T-cell (primary cell): ENCODE data around the gene CDC45. TPM values are rescaled to one million over a fixed set of nuclear protein-coding genes. Genes with fewer than 3 reads are reported as not detected.
"Not testable (repeated sequence)": the region's sequence is repeated elsewhere in the genome, so short reads cannot be mapped to it uniquely, and the experiment has no call there.

Experiments
- ATAC-seq, 4 experiments: fragments of 200-7000 bp in 3 of 4; fragments of 150-1000 bp in 1 of 4; cut with Tn5 transposase; replicated peaks in 1 of 4; 1 replicate in 3 of 4; 2 replicates in 1 of 4; pipeline ENCODE4 v1.10.0; 2021; ENCODE audit warnings: moderate library complexity in 3 of 4, mild to moderate bottlenecking in 2 of 4, moderate number of reproducible peaks in 1 of 4
- CTCF ChIA-PET, 2 donors: fragments of 300-600 bp; sonication (Branson Sonifier 250); formaldehyde crosslinking; loops; one replicate each; lab custom pipeline; 2022; ENCODE audit warnings: antibody characterized with exemption in 2 of 2; lab: Charles Lee
- POLR2A ChIA-PET, 2 donors: fragments of 300-600 bp; sonication (Branson Sonifier 250); formaldehyde crosslinking; loops; one replicate each; lab custom pipeline; 2022; ENCODE audit warnings: antibody characterized with exemption in 2 of 2; lab: Charles Lee
- DNase-seq, 35 experiments: peaks; one replicate each; pipeline versions ENCODE4 v3.0.0 to v3.0.0-alpha.2; 2013 to 2023
- H3K27ac ChIP-seq: one replicate; pipeline ENCODE4 v1.5.1; 2013; ENCODE audit warnings: low read length
- H3K27me3 ChIP-seq, 2 experiments: replicated peaks in 1 of 2; 1 replicate in 1 of 2; 2 replicates in 1 of 2; pipeline versions ENCODE4 v1.6.1 to v1.7.0; 2013; ENCODE audit warnings: low read length in 1 of 2, mixed read lengths in 1 of 2; ENCODE audit not compliant: control insufficient read depth in 2 of 2, insufficient read depth in 2 of 2; ENCODE audit errors: extremely low read depth in 1 of 2
- H3K36me3 ChIP-seq, 2 donors: 1 replicate in 1 of 2; 2 replicates in 1 of 2; pipeline versions ENCODE4 v1.6.1 to v1.7.0; 2013; ENCODE audit warnings: low read length in 1 of 2; ENCODE audit not compliant: control insufficient read depth in 2 of 2, insufficient read depth in 1 of 2; ENCODE audit errors: extremely low read depth in 1 of 2
- H3K4me1 ChIP-seq, 2 experiments: 1 replicate in 1 of 2; 2 replicates in 1 of 2; pipeline versions ENCODE4 v1.6.1 to v1.7.0; 2013; ENCODE audit warnings: low read length in 2 of 2, mixed read lengths in 1 of 2; ENCODE audit not compliant: insufficient read depth in 2 of 2, control insufficient read depth in 1 of 2; ENCODE audit errors: extremely low read depth in 1 of 2
- H3K4me3 ChIP-seq, 2 donors: 1 replicate in 1 of 2; 2 replicates in 1 of 2; pipeline versions ENCODE4 v1.5.1 to v1.7.0; 2013; ENCODE audit warnings: mild to moderate bottlenecking in 2 of 2, low read length in 1 of 2, moderate library complexity in 1 of 2; ENCODE audit not compliant: control insufficient read depth in 1 of 2; ENCODE audit errors: extremely low read depth in 1 of 2
- H3K9me3 ChIP-seq: 2 replicates; pipeline ENCODE4 v1.7.0; 2013
- H3K27ac Mint-ChIP-seq, 2 donors: one replicate each; pipeline ENCODE4 v1.8.0; 2020 to 2021; ENCODE audit warnings: mild to moderate bottlenecking in 2 of 2, mixed read lengths in 2 of 2
- H3K27me3 Mint-ChIP-seq, 2 donors: one replicate each; pipeline ENCODE4 v1.8.0; 2021 to 2022; ENCODE audit warnings: mixed read lengths in 2 of 2
- H3K36me3 Mint-ChIP-seq: one replicate; pipeline ENCODE4 v1.8.0; 2021; ENCODE audit warnings: mixed read lengths
- H3K4me1 Mint-ChIP-seq, 3 donors: one replicate each; pipeline ENCODE4 v1.8.0; 2020 to 2022; ENCODE audit warnings: mixed read lengths in 3 of 3, mild to moderate bottlenecking in 1 of 3
- H3K4me3 Mint-ChIP-seq, 3 donors: one replicate each; pipeline ENCODE4 v1.8.0; 2020 to 2022; ENCODE audit warnings: mild to moderate bottlenecking in 3 of 3, mixed read lengths in 3 of 3, moderate library complexity in 3 of 3
- H3K9me3 Mint-ChIP-seq, 3 donors: one replicate each; pipeline ENCODE4 v1.8.0; 2020 to 2022; ENCODE audit warnings: mixed read lengths in 3 of 3
- WGBS: methylation state at CpG from one replicate; pipeline ENCODE4 v1.1.5; 2013; ENCODE audit warnings: missing lambda C conversion rate; ENCODE audit not compliant: insufficient coverage; 5-methylcytosine and 5-hydroxymethylcytosine counted together
- total RNA-seq, 35 experiments: library from RNA in 6 of 35; stranded (reverse) in 6 of 35; fragments of 120-200 nt in 1 of 35; gene quantifications; one replicate each; pipeline versions ENCODE4 v1.2.1 to v1.2.4 and lab custom pipeline; 2013 to 2026

The CDC45 gene
- total RNA-seq, 5 donors from 2014 or later (not counting 1 experiment from before 2014, with no cell fraction given): 0.56 to 2.7 (median 2.2) TPM

DNA sequence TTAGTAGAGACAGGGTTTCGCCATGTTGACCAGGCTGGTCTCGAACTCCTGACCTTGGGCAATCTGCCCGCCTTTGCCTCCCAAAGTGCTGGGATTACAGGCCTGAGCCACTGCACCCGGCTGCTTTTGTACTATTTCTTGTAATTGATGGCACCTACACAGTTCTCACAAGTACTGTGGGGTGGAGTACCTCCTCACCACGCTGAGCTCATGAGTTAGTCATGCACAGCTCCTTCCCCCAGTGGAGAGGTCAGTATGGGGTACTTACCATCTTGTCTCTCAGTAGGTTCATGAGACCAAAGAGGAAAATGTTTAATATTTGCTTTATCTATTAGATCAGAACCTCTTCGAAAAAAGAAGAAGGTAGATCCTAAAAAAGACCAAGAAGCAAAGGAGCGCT lies 45.3 kb upstream of the CDC45 start:
- no peaks in the 10 kb centered on the region for H3K27me3 ChIP-seq
- ATAC-seq (no peak), DNase-seq (no peak)
- Mint-ChIP-seq H3K27me3 (no peaks in the 10 kb centered on the region), H3K9me3 (no peaks in the 10 kb centered on the region), H3K4me3 (peak overlapping the region; percentile 21 to 93 (median 45)), H3K27ac (peak overlapping the region; percentile 28 to 69), H3K36me3 (peaks cover 11% of the 10 kb centered on the region), H3K4me1 (peaks cover 27 to 34% (median 27%) of the 10 kb centered on the region in 3 donors)
- H3K27ac ChIP-seq: no peak overlapping the region
- ChIA-PET POLR2A (no interaction called here), CTCF (no interaction called here)
- H3K36me3 ChIP-seq: peaks cover 0 to 11% of the 10 kb centered on the region in 2 donors
- peaks cover 12 to 28% of the 10 kb centered on the region in 2 experiments for H3K4me1 ChIP-seq
- no peak overlapping the region for H3K4me3 ChIP-seq
- 86% methylated on average over 1 of the region's 7 CpGs for WGBS
- no peaks in the 10 kb centered on the region for H3K9me3 ChIP-seq

DNA sequence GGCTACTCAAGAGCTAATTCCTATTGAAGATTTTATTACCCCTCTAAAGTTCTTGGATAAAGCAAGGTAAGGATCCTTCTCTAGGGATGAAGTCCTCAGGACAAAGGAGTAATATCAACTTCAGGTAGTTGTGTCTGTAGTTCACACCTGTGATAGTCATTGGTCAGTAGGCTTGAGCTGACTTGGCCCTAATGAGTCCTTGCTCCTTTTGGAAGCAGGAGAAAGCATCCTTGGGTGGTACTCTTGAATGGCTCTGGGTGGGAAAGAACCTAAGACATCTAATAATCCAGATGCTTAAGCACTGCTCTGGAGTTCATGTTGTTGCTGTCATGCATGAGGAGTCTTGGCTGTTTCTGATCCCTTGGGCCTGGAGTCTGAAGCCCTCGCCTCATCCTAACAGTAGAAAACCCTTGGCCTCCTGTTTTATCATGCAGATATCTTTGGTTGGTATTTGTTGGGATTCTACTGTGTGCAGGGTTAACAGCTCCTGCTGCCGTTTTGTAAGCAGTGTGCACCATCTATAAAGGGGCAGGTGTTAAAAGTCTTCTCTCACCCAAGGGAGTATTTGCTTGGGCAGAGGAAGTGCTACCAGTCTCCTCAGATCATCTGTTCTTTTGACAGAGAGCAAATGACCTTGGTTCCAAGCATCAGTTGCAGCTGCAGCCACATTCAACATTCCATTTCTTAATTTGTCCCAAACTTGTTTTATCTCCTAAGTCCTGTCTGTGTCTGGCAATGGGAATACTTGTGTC lies 44.7 kb upstream of the CDC45 start:
- no peak overlapping the region for H3K27ac ChIP-seq
- Mint-ChIP-seq H3K27ac (no peak overlapping the region), H3K9me3 (no peaks in the 10 kb centered on the region), H3K4me3 (peak overlapping the region in 1 of 3 donors; percentile 93), H3K36me3 (peaks cover 11% of the 10 kb centered on the region), H3K27me3 (no peaks in the 10 kb centered on the region), H3K4me1 (peaks cover 21 to 28% (median 21%) of the 10 kb centered on the region in 3 donors)
- no peak overlapping the region for H3K4me3 ChIP-seq
- 100% methylated on average over 1 of the region's 2 CpGs for WGBS
- ChIA-PET CTCF (no interaction called here), POLR2A (no interaction called here)
- H3K9me3 ChIP-seq: no peaks in the 10 kb centered on the region
- H3K36me3 ChIP-seq: peaks cover 0 to 11% of the 10 kb centered on the region in 2 donors
- ATAC-seq (no peak), DNase-seq (no peak)
- H3K27me3 ChIP-seq: no peaks in the 10 kb centered on the region
- peaks cover 9 to 25% of the 10 kb centered on the region in 2 experiments for H3K4me1 ChIP-seq

DNA sequence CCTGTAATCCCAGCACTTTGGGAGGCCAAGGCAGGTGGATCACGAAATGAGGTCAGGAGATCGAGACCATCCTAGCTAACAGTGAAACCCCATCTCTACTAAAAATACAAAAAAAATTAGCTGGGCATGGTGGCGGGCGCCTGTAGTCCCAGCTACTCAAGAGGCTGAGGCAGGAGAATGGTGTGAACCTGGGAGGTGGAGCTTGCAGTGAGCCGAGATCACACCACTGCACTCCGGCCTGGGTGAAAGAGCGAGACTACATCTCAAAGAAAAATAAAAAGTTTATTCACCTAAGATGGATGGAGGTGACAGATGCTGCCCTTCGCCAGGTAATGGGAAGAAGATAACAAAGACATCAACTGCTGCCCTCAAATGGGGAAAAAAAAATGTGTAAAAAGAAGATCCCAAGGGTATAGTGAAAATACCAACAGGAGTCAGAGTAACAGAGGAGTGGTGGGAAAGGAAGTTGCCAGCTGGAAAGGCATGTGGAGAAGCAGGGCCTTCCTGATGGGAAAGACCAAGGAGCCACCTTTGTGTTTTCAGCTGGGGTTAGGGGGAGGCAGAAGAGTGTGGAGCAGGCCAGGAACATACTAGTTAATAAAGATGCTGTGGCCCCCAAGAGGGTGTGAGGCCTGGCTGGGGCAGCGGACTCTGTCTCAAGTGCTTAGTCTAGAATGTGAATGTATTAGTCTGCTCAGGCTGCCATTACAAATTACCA lies 43.1 kb upstream of the CDC45 start:
- ATAC-seq, H3K9me3 Mint-ChIP-seq, H3K27ac ChIP-seq, CTCF ChIA-PET, H3K27me3 ChIP-seq, H3K9me3 ChIP-seq, DNase-seq, H3K4me3 ChIP-seq, POLR2A ChIA-PET, H3K27me3 Mint-ChIP-seq, H3K4me3 Mint-ChIP-seq: not testable (repeated sequence)
- Mint-ChIP-seq H3K4me1 (peaks cover 13 to 27% (median 13%) of the 10 kb centered on the region in 3 donors), H3K27ac (peak overlapping the region in 1 of 2 donors; percentile 11), H3K36me3 (peaks cover 17% of the 10 kb centered on the region)
- 100% methylated on average over 2 of the region's 9 CpGs for WGBS
- Histone ChIP-seq H3K4me1 (peaks cover 0 to 14% of the 10 kb centered on the region in 2 experiments), H3K36me3 (peaks cover 0 to 11% of the 10 kb centered on the region in 2 donors)

DNA sequence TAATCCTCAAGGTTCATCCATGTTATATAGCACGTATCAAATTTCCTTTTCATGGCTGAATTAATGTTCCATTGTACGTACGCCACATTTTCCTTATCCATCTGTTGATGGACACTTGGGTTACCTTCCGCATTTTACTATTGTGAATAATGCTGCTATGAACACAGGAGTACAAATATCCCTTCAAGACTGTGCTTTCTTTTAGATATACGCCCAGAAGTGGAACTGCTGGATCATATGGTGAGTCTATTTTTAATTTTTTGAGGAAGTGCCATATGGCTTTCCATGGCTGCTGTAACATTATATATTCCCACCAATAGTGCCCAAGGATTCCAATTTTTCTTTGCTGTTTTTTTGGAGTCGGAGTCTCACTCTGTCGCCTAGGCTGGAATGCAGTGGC lies 41.4 kb upstream of the CDC45 start:
- Mint-ChIP-seq H3K36me3 (peaks cover 25% of the 10 kb centered on the region), H3K27ac (no peak overlapping the region), H3K9me3 (no peaks in the 10 kb centered on the region), H3K27me3 (no peaks in the 10 kb centered on the region), H3K4me1 (peaks cover 11 to 33% (median 12%) of the 10 kb centered on the region in 3 donors), H3K4me3 (no peak overlapping the region)
- H3K4me1 ChIP-seq: peaks cover 0 to 6% of the 10 kb centered on the region in 2 experiments
- WGBS: 80% methylated on average over 1 of the region's 7 CpGs
- ATAC-seq: no peak
- peaks cover 0 to 14% of the 10 kb centered on the region in 2 donors for H3K36me3 ChIP-seq
- no peaks in the 10 kb centered on the region for H3K9me3 ChIP-seq
- DNase-seq: no peak
- POLR2A ChIA-PET: no interaction called here
- no peak overlapping the region for H3K4me3 ChIP-seq
- CTCF ChIA-PET: no interaction called here
- H3K27me3 ChIP-seq: no peaks in the 10 kb centered on the region
- H3K27ac ChIP-seq: no peak overlapping the region

DNA sequence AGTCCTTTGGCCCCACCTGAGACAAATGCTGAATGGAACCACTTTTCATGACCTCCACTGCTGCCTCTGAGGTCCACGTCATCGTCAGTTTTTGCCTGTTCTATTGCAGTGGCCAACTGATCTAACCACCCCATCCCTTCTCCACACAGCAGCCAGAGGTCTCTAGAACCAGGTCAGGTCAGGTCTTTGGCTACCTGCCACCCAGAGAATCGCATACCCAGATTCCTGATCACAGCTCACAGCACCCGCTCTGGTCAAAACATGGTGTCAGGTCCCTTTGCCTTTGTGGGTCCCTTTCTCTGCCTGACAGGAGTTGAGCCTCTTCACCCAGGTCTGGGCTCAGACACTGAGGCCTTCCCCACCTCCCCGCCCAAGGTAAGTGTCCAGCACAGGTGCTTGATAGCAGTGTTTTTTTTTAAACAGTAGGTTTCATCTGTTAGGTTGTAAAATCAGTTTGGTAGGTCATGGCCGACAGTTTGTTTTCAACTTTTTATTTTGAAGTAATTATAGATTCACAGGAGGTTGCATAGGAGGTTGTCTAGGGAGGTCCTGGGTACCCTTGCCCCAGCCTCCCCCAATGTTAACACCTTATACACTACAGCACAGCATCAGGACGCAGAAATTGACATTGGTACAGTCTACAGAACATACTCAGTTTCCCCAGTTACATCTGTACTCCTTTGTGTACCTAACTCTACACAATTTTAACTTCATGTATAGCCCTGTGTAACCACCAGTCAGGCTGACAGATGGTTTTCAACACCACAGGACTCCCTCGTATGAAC lies 39.1 kb upstream of the CDC45 start:
- peak overlapping the region in 1 of 2 donors; percentile 46 for H3K27ac Mint-ChIP-seq

DNA sequence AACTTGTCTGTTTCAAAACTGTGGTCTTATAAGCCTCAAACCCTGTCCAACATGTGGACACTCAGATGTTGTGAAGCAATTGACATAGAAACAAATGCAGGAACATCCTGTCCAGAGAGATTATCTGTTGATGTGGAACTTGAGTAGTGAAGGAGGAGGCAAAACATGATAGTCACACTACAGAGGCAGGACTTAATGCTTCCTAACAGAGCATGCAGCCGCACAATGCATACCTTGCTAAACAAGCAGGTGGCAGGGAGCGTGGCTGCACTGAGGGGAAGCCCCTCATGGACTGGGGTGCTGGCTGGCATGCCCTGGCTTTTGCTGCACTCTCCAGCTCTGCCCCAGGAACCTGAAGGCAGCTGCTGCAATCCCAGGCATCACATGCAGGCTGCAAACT lies 37.6 kb upstream of the CDC45 start:
- Mint-ChIP-seq H3K4me1 (peaks cover 35 to 56% (median 37%) of the 10 kb centered on the region in 3 donors), H3K27ac (no peak overlapping the region), H3K9me3 (no peaks in the 10 kb centered on the region), H3K36me3 (peaks cover 26% of the 10 kb centered on the region), H3K27me3 (no peaks in the 10 kb centered on the region), H3K4me3 (no peak overlapping the region)
- Histone ChIP-seq H3K27ac (no peak overlapping the region), H3K36me3 (peaks cover 0 to 21% of the 10 kb centered on the region in 2 donors), H3K4me3 (no peak overlapping the region), H3K27me3 (no peaks in the 10 kb centered on the region), H3K9me3 (no peaks in the 10 kb centered on the region), H3K4me1 (peaks cover 0 to 21% of the 10 kb centered on the region in 2 experiments)
- DNase-seq: no peak
- 100% methylated on average over 2 of the region's 2 CpGs for WGBS
- no peak for ATAC-seq
- ChIA-PET POLR2A (no interaction called here), CTCF (no interaction called here)

More for the DNA sequence above, 39.1 kb upstream of the CDC45 start:
- Mint-ChIP-seq H3K9me3 (no peaks in the 10 kb centered on the region), H3K4me1 (peaks cover 24 to 46% (median 25%) of the 10 kb centered on the region in 3 donors), H3K36me3 (peaks cover 29% of the 10 kb centered on the region), H3K4me3 (no peak overlapping the region), H3K27me3 (no peaks in the 10 kb centered on the region)
- Histone ChIP-seq H3K27me3 (no peaks in the 10 kb centered on the region), H3K9me3 (no peaks in the 10 kb centered on the region), H3K27ac (no peak overlapping the region), H3K36me3 (peaks cover 0 to 21% of the 10 kb centered on the region in 2 donors), H3K4me3 (no peak overlapping the region), H3K4me1 (peaks cover 0 to 8% of the 10 kb centered on the region in 2 experiments)
- ATAC-seq (no peak), DNase-seq (no peak)
- ChIA-PET POLR2A (interaction anchor here in 1 of 2 donors (1.0 kb wide), 1 partner anchor 22 kb away, joined by 7 read pairs; no protein-coding TSS in a partner anchor), CTCF (no interaction called here)
- WGBS: 94% methylated on average over 5 of the region's 8 CpGs
